GM12891 (cell line): ENCODE data around the gene CD300LB.

Experiments used
- PAX5 ChIP-seq: IDR thresholded peaks from 2 replicates; pipeline ENCODE4 v1.6.1; 2011; ENCODE audit warnings: low read length, moderate library complexity, mild to moderate bottlenecking; ENCODE audit not compliant: insufficient read depth, severe bottlenecking
- POLR2A ChIP-seq: IDR thresholded peaks from 2 replicates; pipeline ENCODE4 v1.6.1; 2011; ENCODE audit warnings: low read depth, low read length, control low read depth
- POLR2AphosphoS5 ChIP-seq: IDR thresholded peaks from 2 replicates; pipeline ENCODE4 v1.6.1; 2011; ENCODE audit warnings: low read depth, low read length, control low read depth
- SPI1 ChIP-seq: IDR thresholded peaks from 2 replicates; pipeline ENCODE4 v1.6.1; 2011; ENCODE audit warnings: low read depth, low read length, control low read depth
- TAF1 ChIP-seq: IDR thresholded peaks from 2 replicates; pipeline ENCODE4 v1.6.1; 2011; ENCODE audit warnings: low read depth, low read length, control low read depth

GRCh38 chr17:74474043-74474792 is 57.1 kb downstream of the CD300LB start:
- TF ChIP-seq POLR2A (no peak), POLR2AphosphoS5 (no peak), TAF1 (no peak), SPI1 (no peak), PAX5 (no peak)
